HFF-Myc (cell line): ENCODE results near the gene C1QTNF8.

ENCODE experiments used
- DNase-seq: peaks from one replicate; pipeline ENCODE4 v3.0.0-alpha.2; 2011; ENCODE audit warnings: low read depth; ENCODE audit errors: extremely low read depth
- H3K4me3 ChIP-seq: replicated peaks from 2 replicates; pipeline ENCODE4 v1.5.1; 2011; ENCODE audit warnings: low read depth, mild to moderate bottlenecking, control low read depth, low read length
- TF ChIP-seq, protein P1 (sequence below): IDR thresholded peaks from 2 replicates; pipeline ENCODE4 v1.5.1; 2012; ENCODE audit warnings: mild to moderate bottlenecking, low read depth, low read length, control low read depth; ENCODE audit errors: missing control alignments

Gene C1QTNF8, protein sequence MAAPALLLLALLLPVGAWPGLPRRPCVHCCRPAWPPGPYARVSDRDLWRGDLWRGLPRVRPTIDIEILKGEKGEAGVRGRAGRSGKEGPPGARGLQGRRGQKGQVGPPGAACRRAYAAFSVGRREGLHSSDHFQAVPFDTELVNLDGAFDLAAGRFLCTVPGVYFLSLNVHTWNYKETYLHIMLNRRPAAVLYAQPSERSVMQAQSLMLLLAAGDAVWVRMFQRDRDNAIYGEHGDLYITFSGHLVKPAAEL

DNA sequence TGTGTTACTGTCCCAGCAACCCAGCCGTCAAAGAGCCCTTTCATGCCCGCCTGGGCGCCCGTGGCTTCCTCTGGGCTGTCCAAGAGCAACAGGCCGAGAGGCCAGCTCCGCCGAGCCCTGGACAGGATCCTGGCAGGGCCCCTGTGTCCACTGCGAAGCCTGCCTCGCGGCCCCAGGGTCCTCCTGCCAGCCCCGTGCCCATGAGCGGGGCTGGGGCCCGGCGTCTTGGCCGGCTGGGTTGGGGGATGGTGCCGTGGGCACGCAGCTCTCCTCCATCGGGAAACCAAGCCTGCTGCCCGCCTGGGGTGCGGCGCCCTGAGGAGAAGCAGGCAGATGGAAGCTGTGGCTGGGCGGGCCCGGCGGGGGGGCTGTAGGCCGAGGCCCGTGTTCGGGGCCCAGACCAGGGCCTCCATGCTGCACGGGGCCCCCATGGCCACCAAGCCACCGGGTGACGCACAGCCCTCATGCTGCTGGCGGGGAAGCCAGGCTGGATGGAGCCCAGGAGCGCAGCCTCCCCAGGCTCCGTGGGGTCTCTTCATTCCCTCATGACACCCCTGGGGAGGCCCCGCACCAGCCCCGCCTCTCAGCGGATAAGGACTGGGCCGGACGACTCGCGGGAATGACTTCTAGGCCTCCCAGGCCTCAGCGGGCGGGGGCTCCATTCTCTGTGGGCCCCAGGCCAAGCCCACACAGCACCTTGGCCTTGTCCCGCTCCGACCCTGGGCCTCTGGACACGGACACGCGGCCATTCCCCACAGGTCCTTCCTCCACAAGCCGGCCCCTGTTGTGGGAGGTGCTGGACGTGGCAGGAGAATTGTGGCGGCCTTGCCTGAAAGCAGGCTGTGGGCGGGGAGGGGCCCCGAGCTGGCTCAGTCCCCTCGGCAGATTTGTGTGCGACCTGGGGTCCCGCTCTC lies at the start of gene C1QTNF8:
TSS of gene C1QTNF8 (minus strand) at position 76 of the 914 bp plus-strand sequence. CDS start 1,322 bp downstream, outside the sequence.
- no peak for DNase-seq
- H3K4me3 ChIP-seq: no peak within 1 kb of the TSS
- TF ChIP-seq, protein P1, sequence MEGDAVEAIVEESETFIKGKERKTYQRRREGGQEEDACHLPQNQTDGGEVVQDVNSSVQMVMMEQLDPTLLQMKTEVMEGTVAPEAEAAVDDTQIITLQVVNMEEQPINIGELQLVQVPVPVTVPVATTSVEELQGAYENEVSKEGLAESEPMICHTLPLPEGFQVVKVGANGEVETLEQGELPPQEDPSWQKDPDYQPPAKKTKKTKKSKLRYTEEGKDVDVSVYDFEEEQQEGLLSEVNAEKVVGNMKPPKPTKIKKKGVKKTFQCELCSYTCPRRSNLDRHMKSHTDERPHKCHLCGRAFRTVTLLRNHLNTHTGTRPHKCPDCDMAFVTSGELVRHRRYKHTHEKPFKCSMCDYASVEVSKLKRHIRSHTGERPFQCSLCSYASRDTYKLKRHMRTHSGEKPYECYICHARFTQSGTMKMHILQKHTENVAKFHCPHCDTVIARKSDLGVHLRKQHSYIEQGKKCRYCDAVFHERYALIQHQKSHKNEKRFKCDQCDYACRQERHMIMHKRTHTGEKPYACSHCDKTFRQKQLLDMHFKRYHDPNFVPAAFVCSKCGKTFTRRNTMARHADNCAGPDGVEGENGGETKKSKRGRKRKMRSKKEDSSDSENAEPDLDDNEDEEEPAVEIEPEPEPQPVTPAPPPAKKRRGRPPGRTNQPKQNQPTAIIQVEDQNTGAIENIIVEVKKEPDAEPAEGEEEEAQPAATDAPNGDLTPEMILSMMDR: no peak

DNA sequence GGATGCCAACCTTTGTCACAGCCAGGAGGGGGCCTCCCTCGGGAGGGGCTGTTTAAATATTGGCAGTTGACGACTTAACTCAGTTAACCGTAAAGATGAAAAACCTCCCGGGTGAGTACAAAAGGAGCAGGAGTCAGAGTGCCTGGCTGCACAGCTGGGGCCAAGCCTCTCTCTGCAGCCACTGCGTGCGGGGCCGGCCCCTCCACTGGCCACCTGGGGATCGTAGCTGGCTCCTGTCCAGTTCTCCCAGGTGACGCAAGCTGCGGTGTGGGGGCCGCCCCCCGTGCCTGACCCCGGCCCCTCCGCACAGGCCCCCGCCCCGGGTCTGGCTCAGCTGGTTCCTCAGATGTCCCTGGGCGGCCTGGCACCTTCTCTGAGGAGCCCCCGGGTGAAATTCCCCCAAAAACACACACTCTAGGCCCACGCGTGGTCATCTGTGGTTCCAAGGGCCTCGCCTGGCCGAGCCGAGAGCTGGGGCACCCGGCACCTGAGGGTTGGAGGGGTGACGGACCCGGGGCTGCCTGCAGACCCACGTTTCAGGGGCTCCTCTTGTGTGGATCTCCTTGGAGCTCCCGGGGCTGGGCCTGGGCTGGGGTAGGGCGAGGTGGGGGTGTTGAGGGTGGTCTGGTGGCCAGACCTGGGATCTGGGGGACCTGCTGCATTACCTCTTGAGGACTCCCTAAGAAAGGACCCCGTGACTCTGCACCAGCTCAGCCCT lies 49.5 kb upstream of the C1QTNF8 start:
- H3K4me3 ChIP-seq: no peak overlapping the region
- DNase-seq: no peak
- TF ChIP-seq, protein P1: no peak

DNA sequence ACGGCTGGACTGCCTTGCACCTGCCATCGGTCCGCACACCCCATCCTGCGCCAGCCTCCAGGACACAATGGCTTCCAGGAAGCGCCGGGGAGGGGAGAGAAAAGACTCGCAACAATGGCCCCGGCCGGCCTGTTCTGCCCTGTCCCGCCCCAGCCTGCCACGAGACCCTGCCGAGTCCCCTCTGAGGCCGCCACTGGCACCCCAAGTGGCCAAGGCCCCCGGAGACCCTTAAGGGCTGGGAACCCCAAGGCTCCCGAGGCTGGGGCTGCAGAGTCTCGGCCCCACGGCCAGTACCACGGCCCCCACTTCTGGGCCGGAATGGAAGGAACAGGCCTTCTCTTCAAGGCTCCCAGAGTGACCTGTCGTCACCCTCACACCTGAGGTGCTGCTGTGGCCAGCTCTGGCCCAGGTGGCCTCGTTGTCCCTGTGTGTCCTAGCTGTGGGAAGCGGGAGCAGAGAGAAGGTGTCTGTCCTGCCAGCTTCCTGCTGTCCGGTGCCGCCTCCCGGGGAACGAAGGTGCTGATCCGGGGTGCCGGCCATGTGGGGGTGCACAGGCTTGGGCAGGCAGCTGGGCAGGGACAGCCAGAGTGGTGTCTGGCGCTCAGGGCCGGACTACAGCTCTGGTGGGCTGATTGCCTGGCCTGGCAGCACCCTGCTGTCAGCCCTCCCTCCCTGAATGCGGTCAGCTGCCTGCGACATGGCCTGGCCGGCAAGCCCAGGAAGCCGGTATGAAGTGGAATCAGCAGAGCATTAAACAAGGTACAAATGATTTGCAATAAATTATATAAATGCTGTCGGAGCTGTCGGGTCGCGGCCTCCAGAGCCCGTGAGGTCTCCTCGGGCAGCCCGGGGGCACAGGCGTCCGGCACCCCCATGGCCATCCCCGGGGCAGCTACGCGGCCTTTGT lies 48.7 kb upstream of the C1QTNF8 start:
- TF ChIP-seq, protein P1: no peak
- H3K4me3 ChIP-seq: no peak overlapping the region
- no peak for DNase-seq

DNA sequence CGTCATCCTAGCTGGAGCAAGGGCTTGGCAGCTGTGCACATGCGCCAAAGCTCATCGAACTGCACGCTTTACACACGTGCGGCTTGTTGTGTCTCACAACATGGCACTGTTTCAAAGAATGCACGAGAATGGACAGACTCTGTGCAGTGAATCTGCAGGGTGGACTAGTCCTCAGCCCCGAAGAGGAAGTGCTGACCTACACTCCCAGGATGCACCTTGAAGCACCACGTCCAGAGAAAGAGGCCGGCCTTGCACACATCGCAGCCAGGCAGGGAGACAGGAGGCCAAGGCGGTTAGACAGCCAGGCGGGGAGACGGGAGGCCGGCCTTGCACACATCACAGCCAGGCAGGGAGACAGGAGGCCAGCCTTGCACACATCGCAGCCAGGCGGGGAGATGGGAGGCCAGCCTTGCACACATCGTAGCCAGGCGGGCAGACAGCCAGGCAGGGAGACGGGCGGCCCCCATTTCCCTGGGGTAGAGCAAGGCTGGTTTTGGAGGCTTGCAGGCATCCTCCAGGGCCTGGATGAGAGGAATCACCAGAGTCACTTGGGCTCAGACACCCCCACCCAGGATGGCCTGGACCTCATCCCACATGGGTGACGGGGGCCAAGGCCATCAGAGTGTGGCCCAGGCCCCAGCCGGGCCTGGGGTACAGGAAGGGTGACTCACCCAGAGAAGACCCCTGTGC lies 47.9 kb upstream of the C1QTNF8 start:
- no peak for DNase-seq
- TF ChIP-seq, protein P1: no peak
- H3K4me3 ChIP-seq: no peak overlapping the region

DNA sequence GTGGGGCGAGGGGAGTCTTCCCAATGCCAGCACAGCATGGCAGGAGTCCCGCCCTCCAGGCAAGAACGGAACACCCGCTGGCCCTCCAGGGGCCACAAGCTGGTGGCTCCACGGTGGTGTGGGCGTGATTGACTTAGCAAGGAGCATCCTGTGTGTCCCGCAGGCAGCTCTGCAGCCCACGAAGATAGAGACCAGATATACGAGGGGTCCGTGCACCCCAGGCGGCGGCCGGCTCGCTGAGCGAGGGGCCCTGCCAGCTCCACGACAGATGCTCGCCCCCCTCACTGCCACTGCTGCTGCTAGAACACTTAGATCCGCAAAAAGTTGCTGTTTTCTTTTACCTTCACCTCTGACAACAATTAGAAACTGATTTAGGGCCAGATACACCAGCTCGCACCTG lies 46.9 kb upstream of the C1QTNF8 start:
- DNase-seq: no peak
- TF ChIP-seq, protein P1: no peak

More for the DNA sequence above, 46.9 kb upstream of the C1QTNF8 start:
- no peak overlapping the region for H3K4me3 ChIP-seq
